Small intestine (tissue), 7 donors: ENCODE measurements around the gene SERAC1. TPM values are rescaled to one million over a fixed set of nuclear protein-coding genes. Genes with fewer than 3 reads are reported as not detected.
A peak's percentile ranks its signal among the peaks of the same experiment; 100 is the strongest.

Experiments
- DNase-seq, 2 donors: peaks; one replicate each; pipeline versions ENCODE4 v3.0.0 to v3.0.0-alpha.2; 2013
- FAIRE-seq: peaks from 2 replicates; lab custom pipeline; 2012; peaks lifted over from hg19 to GRCh38; lab: Jason Lieb, UNC
- H3K27ac ChIP-seq, 3 donors: one replicate each; pipeline ENCODE4 v1.5.1; 2013; ENCODE audit warnings: low read length in 2 of 3, mild to moderate bottlenecking in 2 of 3, control low read depth in 1 of 3, inconsistent platforms in 1 of 3, low read depth in 1 of 3, moderate library complexity in 1 of 3
- H3K27me3 ChIP-seq, 3 donors: one replicate each; pipeline ENCODE4 v1.6.1; 2013; ENCODE audit warnings: low read length in 3 of 3, inconsistent platforms in 1 of 3; ENCODE audit not compliant: control insufficient read depth in 3 of 3, insufficient read depth in 3 of 3
- H3K36me3 ChIP-seq, 3 donors: one replicate each; pipeline ENCODE4 v1.6.1; 2013; ENCODE audit warnings: low read length in 3 of 3, inconsistent platforms in 1 of 3, low read depth in 1 of 3, mild to moderate bottlenecking in 1 of 3, moderate library complexity in 1 of 3; ENCODE audit not compliant: control insufficient read depth in 3 of 3, insufficient read depth in 2 of 3
- H3K4me1 ChIP-seq, 3 donors: one replicate each; pipeline ENCODE4 v1.6.1; 2013; ENCODE audit warnings: low read length in 2 of 3, inconsistent platforms in 1 of 3, low read depth in 1 of 3, mild to moderate bottlenecking in 1 of 3, moderate library complexity in 1 of 3; ENCODE audit not compliant: control insufficient read depth in 3 of 3, insufficient read depth in 2 of 3
- H3K4me3 ChIP-seq, 3 donors: one replicate each; pipeline ENCODE4 v1.5.1; 2013; ENCODE audit warnings: low read length in 3 of 3, control low read depth in 1 of 3, inconsistent platforms in 1 of 3, low read depth in 1 of 3, mild to moderate bottlenecking in 1 of 3, moderate library complexity in 1 of 3
- H3K9me3 ChIP-seq, 2 donors: one replicate each; pipeline ENCODE4 v1.6.1; 2013; ENCODE audit warnings: low read depth in 1 of 2, low read length in 1 of 2; ENCODE audit not compliant: control insufficient read depth in 2 of 2, insufficient read depth in 1 of 2
- WGBS, 3 donors: extraction: QIAGEN DNeasy Blood & Tissue Kit; methylation state at CpG; one replicate each; pipeline ENCODE4 v1.1.7; 2013; 5-methylcytosine and 5-hydroxymethylcytosine counted together
- polyA plus RNA-seq, 4 donors: library from polyadenylated mRNA; stranded (reverse) in 3 of 4; unstranded in 1 of 4; fragments of 200-250 nt in 3 of 4; fragments of 120-200 nt in 1 of 4; gene quantifications; one replicate each; pipeline versions ENCODE4 v1.2.1 to v1.2.3, GENCODE V29; 2013
- donor health status: healthy with polysubstance abuse.
- donor health status: control.
- donor health status: control.
- donor health status: Bipolar disorder and iron deficiency.
- donor health status: healthy.

Gene SERAC1
- polyA plus RNA-seq, 4 donors: 3.7 to 6.5 (median 4.9) TPM

DNA sequence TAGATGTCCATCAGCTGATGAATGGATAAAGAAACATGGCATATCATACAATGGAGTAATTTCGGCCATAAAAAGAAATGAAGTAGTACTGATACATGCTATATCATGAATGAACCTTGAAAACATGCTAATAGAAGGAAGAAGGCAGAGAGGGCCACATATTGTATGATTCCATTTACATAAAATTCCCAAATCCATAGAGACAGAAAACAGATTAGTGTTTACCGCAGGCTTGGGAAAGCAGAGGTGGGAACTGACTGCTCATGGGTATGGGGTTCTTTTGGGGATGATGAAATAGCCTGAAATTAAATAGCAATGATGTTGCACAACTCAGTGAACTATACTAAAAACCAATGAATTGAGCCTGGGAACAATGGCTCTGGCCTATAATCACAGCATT, 58.3 kb downstream of the SERAC1 start:
- WGBS, 3 donors: 76 to 95% (median 89%) methylated on average over 2 of the region's 2 CpGs

DNA sequence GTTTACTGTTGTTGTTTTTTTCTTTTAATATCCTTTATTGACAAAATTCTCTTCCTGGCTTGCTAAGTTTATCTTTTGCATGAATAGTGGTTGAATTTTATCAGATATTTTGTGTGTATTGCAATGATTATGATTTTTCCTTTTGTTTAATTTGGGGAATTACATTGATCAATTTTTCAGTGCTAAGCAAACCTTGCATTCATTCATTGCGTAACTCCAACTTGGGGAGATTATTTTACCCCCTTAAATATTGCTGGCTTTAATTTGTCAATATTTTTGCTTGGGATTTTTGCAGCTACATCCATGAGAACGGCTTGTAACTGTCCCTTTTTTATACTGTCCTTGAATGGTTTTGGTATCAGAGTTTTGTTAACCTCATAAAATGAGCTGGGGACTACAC, 63.4 kb downstream of the SERAC1 start:
- Histone ChIP-seq H3K27ac (no peak overlapping the region), H3K27me3 (no peaks in the 10 kb centered on the region), H3K4me3 (no peak overlapping the region), H3K4me1 (no peaks in the 10 kb centered on the region), H3K36me3 (no peaks in the 10 kb centered on the region), H3K9me3 (no peaks in the 10 kb centered on the region)
- DNase-seq (no peak), FAIRE-seq (no peak)
- WGBS, 3 donors: 89 to 93% (median 92%) methylated on average over 2 of the region's 2 CpGs

More for the DNA sequence above, 58.3 kb downstream of the SERAC1 start:
- peaks cover 0 to 8% (median 2%) of the 10 kb centered on the region in 3 donors for H3K36me3 ChIP-seq
- H3K27me3 ChIP-seq: no peaks in the 10 kb centered on the region
- H3K4me1 ChIP-seq: no peaks in the 10 kb centered on the region
- FAIRE-seq (no peak), DNase-seq (no peak)
- no peak overlapping the region for H3K4me3 ChIP-seq
- H3K27ac ChIP-seq: no peak overlapping the region
- no peaks in the 10 kb centered on the region for H3K9me3 ChIP-seq

DNA sequence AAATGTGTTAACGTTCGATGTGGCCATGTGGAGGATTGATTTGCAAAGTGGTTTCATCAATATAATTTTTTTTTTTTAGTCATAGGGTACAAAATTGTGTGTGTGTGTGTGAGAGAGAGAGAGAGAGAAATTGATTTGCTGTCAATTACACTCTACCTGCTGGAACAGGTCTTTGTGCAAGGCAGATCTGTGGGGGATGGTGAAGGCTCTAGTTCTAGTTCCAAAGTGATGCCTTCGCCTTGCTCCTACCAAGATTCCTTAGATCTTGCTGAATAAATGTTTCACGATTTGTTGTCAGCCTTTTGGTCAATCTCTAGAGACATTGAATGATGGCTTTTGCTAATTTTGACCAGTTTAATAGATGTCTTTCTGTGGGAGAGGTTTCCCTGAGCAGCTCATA, 64.8 kb downstream of the SERAC1 start:
- DNase-seq (no peak), FAIRE-seq (no peak)
- no peak overlapping the region for H3K4me3 ChIP-seq
- no peaks in the 10 kb centered on the region for H3K27me3 ChIP-seq
- no peak overlapping the region for H3K27ac ChIP-seq
- no peaks in the 10 kb centered on the region for H3K4me1 ChIP-seq
- WGBS, 3 donors: 93 to 97% (median 93%) methylated on average over 4 of the region's 4 CpGs
- H3K36me3 ChIP-seq: peaks cover 0 to 4% (median 0%) of the 10 kb centered on the region in 3 donors
- no peaks in the 10 kb centered on the region for H3K9me3 ChIP-seq

DNA sequence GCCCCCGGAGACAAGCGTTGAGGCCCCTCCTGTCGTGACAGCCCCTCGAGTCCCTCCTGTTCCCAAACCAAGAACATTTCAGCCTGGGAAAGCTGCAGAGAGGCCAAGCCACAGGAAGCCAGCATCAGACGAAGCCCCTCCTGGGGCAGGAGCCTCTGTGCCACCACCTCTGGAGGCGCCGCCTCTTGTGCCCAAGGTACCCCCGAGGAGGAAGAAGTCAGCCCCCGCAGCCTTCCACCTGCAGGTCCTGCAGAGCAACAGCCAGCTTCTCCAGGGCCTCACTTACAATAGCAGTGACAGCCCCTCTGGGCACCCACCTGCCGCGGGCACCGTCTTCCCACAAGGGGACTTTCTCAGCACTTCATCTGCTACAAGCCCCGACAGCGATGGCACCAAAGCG, 72.4 kb downstream of the SERAC1 start:
- no peak overlapping the region for H3K27ac ChIP-seq
- no peak for FAIRE-seq
- H3K36me3 ChIP-seq: peaks cover 9 to 51% (median 14%) of the 10 kb centered on the region in 3 donors
- 96 to 97% (median 96%) methylated on average over 12 to 15 of the region's 15 CpGs for WGBS, 3 donors
- no peaks in the 10 kb centered on the region for H3K27me3 ChIP-seq
- no peak for DNase-seq
- H3K4me1 ChIP-seq: no peaks in the 10 kb centered on the region
- H3K9me3 ChIP-seq: no peaks in the 10 kb centered on the region
- H3K4me3 ChIP-seq: no peak overlapping the region

DNA sequence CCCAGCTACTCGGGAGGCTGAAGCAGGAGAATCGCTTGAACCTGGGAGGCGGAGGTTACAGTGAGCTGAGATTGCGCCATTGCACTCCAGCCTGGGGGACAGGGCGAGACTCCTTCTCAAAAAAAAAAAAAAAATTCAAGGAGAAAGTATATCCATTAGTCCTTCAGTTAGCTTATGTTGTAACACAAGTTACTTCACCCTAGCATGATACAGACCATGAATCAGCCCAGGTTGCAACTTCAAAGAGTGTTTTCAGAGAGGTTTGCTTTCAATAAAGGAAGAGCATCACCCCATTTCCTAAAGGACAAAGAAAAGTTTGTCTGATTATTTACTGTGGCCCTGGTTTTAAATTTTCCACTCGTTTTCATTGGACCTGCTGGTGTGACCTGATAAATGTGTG, 73.0 kb downstream of the SERAC1 start:
- no peak overlapping the region for H3K4me3 ChIP-seq
- peaks cover 9 to 54% (median 14%) of the 10 kb centered on the region in 3 donors for H3K36me3 ChIP-seq
- no peak overlapping the region for H3K27ac ChIP-seq
- no peaks in the 10 kb centered on the region for H3K4me1 ChIP-seq
- WGBS, 3 donors: 92 to 94% (median 93%) methylated on average over 6 of the region's 6 CpGs
- H3K9me3 ChIP-seq: no peaks in the 10 kb centered on the region
- FAIRE-seq (no peak), DNase-seq (no peak)
- H3K27me3 ChIP-seq: no peaks in the 10 kb centered on the region

DNA sequence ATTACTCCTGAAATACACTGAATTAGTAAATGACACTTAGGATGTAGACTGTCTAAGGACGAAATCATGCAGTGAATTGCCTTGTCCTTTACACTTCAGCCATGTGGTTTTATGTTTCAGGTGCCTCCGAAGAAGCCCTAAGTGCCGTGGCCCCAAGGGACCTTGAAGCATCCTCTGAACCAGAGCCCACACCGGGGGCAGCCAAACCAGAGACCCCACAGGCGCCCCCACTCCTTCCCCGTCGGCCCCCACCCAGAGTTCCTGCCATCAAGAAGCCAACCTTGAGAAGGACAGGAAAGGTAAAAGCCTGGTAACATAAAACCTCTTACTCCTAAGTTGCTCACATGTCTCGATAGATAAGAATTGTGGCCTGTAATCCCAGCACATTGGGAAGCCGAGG, 75.3 kb downstream of the SERAC1 start:
- H3K9me3 ChIP-seq: no peaks in the 10 kb centered on the region
- FAIRE-seq: no peak
- DNase-seq: no peak
- WGBS, 3 donors: 96 to 99% (median 97%) methylated on average over 9 of the region's 9 CpGs
- no peak overlapping the region for H3K27ac ChIP-seq
- no peaks in the 10 kb centered on the region for H3K4me1 ChIP-seq
- no peaks in the 10 kb centered on the region for H3K27me3 ChIP-seq
- no peak overlapping the region for H3K4me3 ChIP-seq
- H3K36me3 ChIP-seq: peaks cover 12 to 66% (median 14%) of the 10 kb centered on the region in 3 donors

DNA sequence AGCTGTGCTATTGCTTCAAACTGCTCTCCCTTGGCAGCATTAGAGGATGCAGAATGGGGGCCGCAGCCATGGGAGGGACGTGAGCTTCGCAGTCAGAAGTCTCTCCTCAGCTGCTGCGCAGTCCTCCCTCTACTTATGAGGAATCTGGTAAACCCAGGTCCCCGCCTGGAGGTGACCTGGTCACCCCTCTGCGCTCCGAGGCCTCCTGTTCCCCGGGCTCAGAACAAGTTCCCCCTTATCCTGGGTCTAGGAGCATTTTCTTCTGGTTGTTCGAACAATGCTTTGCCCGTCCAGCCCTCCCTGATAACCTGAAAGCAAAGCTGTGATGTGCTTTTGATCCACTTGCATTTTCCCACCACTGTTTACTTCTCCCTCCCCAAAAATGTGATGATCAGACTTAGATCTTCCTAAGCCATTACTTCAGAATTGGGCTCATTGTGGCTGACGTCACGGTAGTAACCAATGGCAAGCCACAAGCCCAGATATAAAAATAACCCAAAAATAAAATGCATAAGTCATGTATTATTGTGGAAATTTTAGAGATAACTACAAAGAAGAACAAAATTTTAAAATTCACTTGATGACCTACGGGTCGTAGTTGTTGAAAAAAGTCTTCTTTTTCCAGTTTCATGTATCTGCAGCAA, 80.7 kb downstream of the SERAC1 start:
- FAIRE-seq: no peak

DNA sequence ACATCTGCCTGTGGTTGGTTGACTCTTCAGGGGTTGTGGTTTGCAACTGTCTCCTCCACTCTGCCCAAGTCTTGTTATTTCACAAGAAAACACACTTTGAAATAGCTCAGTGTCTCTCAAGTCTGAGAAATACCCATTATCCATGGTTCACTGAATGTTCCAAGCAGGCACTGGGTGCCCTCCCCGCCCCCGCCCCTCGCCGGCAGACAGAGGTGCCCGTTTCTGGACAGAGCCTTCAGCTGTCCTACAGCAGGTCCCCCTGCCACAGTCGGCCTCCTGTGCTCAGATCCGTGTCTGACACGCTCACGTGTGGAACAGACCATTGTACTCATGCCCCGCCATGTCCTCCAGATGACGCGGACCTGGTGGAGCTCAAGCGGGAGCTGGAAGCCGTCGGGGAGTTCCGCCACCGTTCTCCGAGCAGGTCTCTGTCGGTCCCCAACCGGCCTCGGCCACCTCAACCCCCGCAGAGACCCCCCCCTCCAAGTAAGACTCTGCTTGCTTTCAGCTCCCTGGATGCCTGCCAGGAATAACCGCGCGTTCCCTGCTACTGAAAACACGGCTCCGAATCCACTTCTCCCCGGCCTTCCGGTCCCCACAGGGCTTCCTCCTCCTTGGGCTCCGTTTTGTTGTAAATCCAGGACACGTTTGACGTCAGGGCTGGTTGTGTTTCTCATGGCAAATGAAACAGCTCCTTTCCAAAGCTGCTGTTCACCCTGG, 81.4 kb downstream of the SERAC1 start:
- 80 to 95% (median 93%) methylated on average over 30 to 32 of the region's 32 CpGs for WGBS, 3 donors
- no peaks in the 10 kb centered on the region for H3K4me1 ChIP-seq
- DNase-seq: no peak
- no peak overlapping the region for H3K4me3 ChIP-seq
- no peaks in the 10 kb centered on the region for H3K27me3 ChIP-seq
- H3K9me3 ChIP-seq: no peaks in the 10 kb centered on the region
- H3K36me3 ChIP-seq: peaks cover 15 to 78% (median 15%) of the 10 kb centered on the region in 3 donors
- no peak for FAIRE-seq
- peak overlapping the region in 1 of 3 donors; percentile 5 for H3K27ac ChIP-seq

More for the DNA sequence above, 80.7 kb downstream of the SERAC1 start:
- 90 to 96% (median 90%) methylated on average over 14 of the region's 14 CpGs for WGBS, 3 donors
- Histone ChIP-seq H3K27me3 (no peaks in the 10 kb centered on the region), H3K9me3 (no peaks in the 10 kb centered on the region), H3K4me1 (no peaks in the 10 kb centered on the region), H3K27ac (peak overlapping the region in 1 of 3 donors; percentile 5), H3K4me3 (no peak overlapping the region), H3K36me3 (peaks cover 13 to 79% (median 19%) of the 10 kb centered on the region in 3 donors)
- DNase-seq: no peak
